ENCODE measurements around the gene ITIH4. TPM values are rescaled to one million over a fixed set of nuclear protein-coding genes. Genes with fewer than 3 reads are reported as not detected.

The ITIH4 gene
- total RNA-seq, 1 donor from 2014 or later, result 1.1 TPM

DNA sequence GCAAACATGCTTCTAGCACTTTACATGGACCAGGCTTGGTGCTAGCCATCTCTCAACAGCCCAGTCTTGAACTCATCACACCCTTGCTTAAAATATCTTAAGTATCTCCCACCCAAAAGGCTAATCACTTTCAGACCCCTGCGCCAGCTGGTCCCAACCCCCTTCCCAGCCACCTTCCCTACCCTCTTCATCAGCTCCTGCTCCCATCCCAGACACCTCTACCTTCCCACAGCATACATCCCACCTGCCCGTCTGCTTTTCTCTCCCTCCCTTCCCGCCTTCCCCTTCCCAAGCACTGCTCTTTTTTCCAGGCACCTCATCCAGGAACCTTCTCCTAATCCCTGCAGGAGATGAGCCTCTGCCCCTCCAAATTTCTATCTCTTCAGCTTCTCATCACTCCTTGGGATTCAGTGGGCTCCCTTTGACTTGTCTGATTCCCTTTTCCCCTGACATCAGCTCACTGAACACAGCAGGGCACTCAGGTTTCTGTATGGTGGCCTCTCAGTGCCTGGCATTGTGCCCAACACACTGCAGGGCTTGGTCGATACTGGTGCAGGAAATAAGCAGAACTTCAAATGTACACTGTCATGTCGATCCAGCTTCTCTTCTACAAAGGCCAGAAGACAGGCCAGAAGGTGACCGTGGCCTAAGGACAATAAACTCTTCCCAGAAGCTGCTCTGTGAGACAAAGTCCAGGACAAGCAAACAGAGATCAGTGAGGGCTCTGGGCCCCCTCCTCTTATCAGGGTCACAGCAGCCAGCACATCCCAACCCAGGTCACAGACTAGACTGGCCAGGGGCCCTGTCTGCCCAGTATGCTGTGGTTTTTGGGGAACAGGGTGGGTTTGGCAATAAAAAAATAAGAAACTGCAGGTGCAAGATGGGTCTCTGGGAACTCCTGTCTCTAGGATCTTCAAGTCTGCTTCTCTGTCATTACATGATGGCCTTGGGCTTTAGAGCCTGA, 55.3 kb downstream of the ITIH4 start:
- no peak for DNase-seq (ENCODE audit: low spot score)
- Histone ChIP-seq H3K36me3 (no peaks in the 10 kb centered on the region), H3F3A (ENCODE audit: low read depth) (peaks cover 8% of the 10 kb centered on the region), H3K27ac (no peak overlapping the region), H3K27me3 (no peaks in the 10 kb centered on the region), H3K4me3 (no peak overlapping the region), H3K4me2 (no peak overlapping the region), H3K9ac (no peak overlapping the region), H3K9me3 (ENCODE audit: low read depth) (no peaks in the 10 kb centered on the region), H2AFZ (replicated peaks) (peak overlapping the region; percentile 63), H3K4me1 (no peaks in the 10 kb centered on the region), H4K20me1 (ENCODE audit: low read depth) (no peaks in the 10 kb centered on the region), H3K79me2 (ENCODE audit: low read depth) (peaks cover 3% of the 10 kb centered on the region)
- Mint-ChIP-seq H3K36me3 (no peaks in the 10 kb centered on the region), H3K27ac (no peak overlapping the region), H3K27me3 (ENCODE audit: insufficient read depth, low read depth) (no peaks in the 10 kb centered on the region), H3K9me3 (no peaks in the 10 kb centered on the region), H3K4me3 (peak overlapping the region; percentile 33), H3K4me1 (peaks cover 6% of the 10 kb centered on the region)
- TF ChIP-seq, protein P1, sequence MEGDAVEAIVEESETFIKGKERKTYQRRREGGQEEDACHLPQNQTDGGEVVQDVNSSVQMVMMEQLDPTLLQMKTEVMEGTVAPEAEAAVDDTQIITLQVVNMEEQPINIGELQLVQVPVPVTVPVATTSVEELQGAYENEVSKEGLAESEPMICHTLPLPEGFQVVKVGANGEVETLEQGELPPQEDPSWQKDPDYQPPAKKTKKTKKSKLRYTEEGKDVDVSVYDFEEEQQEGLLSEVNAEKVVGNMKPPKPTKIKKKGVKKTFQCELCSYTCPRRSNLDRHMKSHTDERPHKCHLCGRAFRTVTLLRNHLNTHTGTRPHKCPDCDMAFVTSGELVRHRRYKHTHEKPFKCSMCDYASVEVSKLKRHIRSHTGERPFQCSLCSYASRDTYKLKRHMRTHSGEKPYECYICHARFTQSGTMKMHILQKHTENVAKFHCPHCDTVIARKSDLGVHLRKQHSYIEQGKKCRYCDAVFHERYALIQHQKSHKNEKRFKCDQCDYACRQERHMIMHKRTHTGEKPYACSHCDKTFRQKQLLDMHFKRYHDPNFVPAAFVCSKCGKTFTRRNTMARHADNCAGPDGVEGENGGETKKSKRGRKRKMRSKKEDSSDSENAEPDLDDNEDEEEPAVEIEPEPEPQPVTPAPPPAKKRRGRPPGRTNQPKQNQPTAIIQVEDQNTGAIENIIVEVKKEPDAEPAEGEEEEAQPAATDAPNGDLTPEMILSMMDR (IDR thresholded peaks at IDR 0.05), result no peak
- TF ChIP-seq EZH2phosphoT487 (IDR thresholded peaks at IDR 0.05) (no peak), EZH2 (IDR thresholded peaks at IDR 0.05) (no peak)

DNA sequence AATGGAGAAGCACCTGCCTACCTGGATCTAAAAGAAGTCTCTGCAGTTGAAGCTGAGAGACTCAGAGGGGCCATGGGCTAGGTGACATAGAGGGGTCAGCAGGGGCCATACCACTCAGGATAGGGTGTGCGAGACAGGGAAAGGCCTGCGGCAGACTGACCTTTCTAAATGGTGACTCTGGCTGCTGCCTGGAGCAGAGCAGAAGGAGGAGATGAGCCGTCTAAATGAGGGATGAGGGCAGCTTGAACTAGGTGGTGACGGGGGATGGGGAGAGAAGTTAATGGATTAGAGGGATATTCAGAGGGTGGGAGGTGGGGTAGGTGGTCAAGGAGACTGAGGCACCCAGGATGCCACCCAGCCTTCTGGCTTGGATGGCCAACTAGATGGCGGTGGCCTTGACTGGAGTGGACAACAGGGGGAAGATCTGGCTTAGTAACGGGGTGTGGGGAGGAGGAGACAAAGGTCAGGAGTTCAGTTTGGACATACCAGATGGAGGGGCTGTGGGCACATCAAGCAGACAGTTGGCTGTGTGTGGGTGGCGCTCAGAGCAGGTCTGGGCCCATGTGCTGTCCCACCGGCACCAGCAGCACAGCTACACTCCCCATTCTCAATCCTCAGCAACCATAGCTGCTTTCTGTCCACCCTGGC, 56.3 kb downstream of the ITIH4 start:
- peaks cover 10% of the 10 kb centered on the region for H3F3A ChIP-seq (ENCODE audit: low read depth)
- no peak overlapping the region for H3K27ac ChIP-seq
- no peaks in the 10 kb centered on the region for H3K9me3 ChIP-seq (ENCODE audit: low read depth)
- H3K9ac ChIP-seq, result no peak overlapping the region
- DNase-seq (ENCODE audit: low spot score), result no peak
- Mint-ChIP-seq H3K4me3 (no peak overlapping the region), H3K36me3 (peaks cover 2% of the 10 kb centered on the region), H3K27ac (no peak overlapping the region), H3K27me3 (ENCODE audit: insufficient read depth, low read depth) (no peaks in the 10 kb centered on the region), H3K9me3 (no peaks in the 10 kb centered on the region), H3K4me1 (peaks cover 15% of the 10 kb centered on the region)
- H3K4me3 ChIP-seq, result no peak overlapping the region
- peaks cover 6% of the 10 kb centered on the region for H4K20me1 ChIP-seq (ENCODE audit: low read depth)
- no peak for TF ChIP-seq EZH2phosphoT487 (IDR thresholded peaks at IDR 0.05)
- no peaks in the 10 kb centered on the region for H3K36me3 ChIP-seq
- no peak overlapping the region for H3K4me2 ChIP-seq
- peaks cover 7% of the 10 kb centered on the region for H3K4me1 ChIP-seq
- H3K27me3 ChIP-seq, result no peaks in the 10 kb centered on the region
- peaks cover 13% of the 10 kb centered on the region for H3K79me2 ChIP-seq (ENCODE audit: low read depth)
- H2AFZ ChIP-seq (replicated peaks), result no peak overlapping the region

DNA sequence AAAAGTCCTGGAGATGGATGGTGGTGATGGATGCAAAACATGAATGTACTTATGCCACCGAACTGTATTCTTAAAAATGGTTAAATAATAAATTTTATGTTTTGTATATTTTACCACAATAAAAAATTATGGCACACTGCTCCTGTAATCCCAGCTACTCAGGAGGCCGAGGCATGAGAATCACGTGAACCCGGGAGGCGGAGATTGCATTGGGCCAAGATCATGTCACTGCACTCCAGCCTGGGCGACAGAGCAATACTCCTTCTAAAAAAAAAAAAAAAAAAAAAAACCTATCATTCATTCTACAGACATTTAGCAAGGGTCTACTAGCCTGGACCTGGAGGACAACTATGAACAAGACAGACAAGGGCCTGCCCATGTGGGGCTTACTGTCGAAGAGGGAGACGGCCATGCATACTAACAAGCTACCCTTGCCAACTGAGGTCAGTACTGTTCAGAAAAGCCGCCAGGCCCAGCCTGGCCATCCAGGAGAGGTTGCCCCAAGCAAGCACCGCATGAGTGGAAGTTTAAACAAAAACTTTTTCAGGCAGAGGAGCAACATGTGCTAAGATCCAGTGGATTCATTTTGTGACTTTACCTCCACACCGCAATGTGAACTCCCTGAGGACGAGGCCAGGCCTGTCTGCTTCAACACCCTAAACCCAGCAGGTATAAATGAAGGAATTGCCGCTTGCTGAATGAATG, 57.0 kb downstream of the ITIH4 start:
- Mint-ChIP-seq H3K4me1 (peaks cover 16% of the 10 kb centered on the region), H3K36me3 (peaks cover 5% of the 10 kb centered on the region), H3K27ac (peak overlapping the region; percentile 23), H3K9me3 (no peaks in the 10 kb centered on the region), H3K27me3 (ENCODE audit: insufficient read depth, low read depth) (no peaks in the 10 kb centered on the region), H3K4me3 (no peak overlapping the region)
- peaks cover 10% of the 10 kb centered on the region for H3F3A ChIP-seq (ENCODE audit: low read depth)
- H3K4me1 ChIP-seq, result peaks cover 9% of the 10 kb centered on the region
- no peaks in the 10 kb centered on the region for H3K36me3 ChIP-seq
- no peak overlapping the region for H3K9ac ChIP-seq
- no peaks in the 10 kb centered on the region for H3K27me3 ChIP-seq
- H3K4me2 ChIP-seq, result no peak overlapping the region
- H3K79me2 ChIP-seq (ENCODE audit: low read depth), result peaks cover 20% of the 10 kb centered on the region
- TF ChIP-seq EZH2phosphoT487 (IDR thresholded peaks at IDR 0.05) (no peak), EZH2 (IDR thresholded peaks at IDR 0.05) (no peak)
- TF ChIP-seq, protein P1 (IDR thresholded peaks at IDR 0.05), result no peak
- no peaks in the 10 kb centered on the region for H3K9me3 ChIP-seq (ENCODE audit: low read depth)
- H3K4me3 ChIP-seq, result no peak overlapping the region
- DNase-seq (ENCODE audit: low spot score), result no peak
- no peak overlapping the region for H3K27ac ChIP-seq
- peaks cover 6% of the 10 kb centered on the region for H4K20me1 ChIP-seq (ENCODE audit: low read depth)
- no peak overlapping the region for H2AFZ ChIP-seq (replicated peaks)
